ENCODE measurements around the gene SPG21.

The SPG21 gene

DNA sequence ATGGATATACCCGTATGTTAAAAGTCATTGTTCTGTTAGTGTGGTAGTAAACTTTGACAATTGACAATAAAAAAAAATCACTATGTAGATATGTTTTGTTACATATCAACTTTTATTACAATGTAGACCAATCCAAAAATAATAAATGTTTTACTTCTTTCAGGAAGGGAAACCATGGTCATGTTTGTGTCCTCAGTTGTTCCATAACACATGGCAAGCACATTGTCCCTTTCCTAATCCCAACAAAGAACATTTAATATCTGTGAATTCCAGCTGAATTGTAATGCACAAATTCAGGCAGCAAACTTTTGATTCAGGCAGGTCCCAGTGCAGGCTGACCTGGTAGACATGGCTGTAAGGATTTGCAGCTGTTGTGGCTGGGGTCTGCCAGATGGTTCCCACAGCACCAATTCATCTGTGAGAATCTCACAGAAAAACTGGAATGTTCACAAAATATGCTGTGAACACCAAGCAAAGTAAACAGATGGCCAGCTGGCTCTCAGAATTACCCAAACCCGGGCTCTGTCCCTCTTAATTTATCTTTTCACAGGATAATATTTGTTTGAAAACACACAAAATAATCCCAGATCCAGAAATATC lies 1.9 kb upstream of the SPG21 start:
- no peak for DNase-seq

GRCh38 chr15:64990168-64990470 lies 405 bp upstream of the SPG21 start:
- no peak for DNase-seq

- DNase-seq, result no peak
These were observed 2.6 kb downstream of the SPG21 start for GRCh38 chr15:64987136-64987535.

- no peak for DNase-seq
These were observed 4.2 kb downstream of the SPG21 start for GRCh38 chr15:64985366-64986033.

DNA sequence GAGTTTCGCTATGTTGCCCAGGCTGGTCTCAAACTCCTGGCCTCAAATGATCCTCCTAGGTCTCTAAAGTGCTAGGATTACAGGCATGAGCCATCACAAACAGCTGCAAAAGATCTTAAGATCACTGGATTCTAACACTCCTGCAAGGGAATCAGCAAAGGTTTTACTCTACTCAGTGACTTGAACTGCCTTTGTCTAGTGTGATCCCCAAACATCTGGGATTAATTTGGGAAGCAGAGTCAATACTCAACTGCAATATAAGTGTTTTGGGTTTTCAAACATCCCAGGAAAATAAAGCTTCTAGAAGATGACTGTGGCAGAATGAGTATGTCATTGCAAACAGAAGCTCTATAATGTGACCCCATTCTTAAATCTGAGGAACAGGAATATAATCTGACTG lies 7.2 kb downstream of the SPG21 start:
- no peak for DNase-seq

DNA sequence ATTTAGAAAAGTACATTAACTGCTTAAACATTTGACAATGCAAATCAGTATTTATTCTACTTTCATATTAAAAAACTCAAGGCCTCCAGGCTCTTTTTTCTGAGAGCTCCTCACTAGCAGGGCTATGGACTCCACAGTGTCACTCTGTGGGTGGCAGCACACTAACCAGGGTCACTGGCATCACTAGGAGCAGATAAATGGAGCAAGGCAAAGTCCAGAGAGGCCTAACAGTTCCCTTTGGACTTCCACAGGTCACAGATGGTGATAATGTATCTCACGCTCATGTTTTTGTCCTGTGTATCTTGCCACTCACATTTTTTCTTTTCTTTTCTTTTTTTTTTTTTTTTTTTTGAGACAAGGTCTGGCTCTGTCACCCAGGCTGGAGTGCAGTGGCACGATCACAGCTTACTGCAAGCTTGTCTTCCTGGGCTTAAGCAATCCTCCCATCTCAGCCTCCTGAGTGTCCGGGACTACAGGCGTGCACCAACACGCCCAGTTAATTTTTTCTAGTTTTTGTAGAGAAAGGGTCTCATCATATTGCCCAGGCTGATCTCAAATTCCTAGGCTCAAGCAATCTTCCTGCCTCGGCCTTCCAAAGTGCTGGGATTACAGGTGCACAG lies 7.8 kb downstream of the SPG21 start:
- DNase-seq, result no peak

- DNase-seq, result no peak
These were observed 10.4 kb downstream of the SPG21 start for GRCh38 chr15:64979252-64979710.

DNA sequence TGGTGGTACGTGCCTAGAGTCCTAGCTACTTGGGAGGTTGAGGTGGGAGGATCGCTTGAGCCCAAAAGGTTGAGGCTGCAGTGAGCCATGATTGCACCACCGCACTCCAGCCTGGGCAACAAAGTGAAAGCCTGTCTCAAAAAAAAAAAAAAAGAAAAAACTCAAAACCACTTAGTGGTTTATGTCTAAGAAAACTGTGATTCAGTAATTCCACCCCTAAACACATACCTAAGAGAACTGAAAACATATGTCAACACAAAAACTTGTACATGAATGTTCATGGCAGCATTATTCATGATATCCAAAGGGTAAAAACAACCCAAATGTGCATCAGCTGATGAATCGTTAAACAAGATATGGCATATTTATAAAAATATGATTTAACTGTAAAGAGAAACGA lies 14.3 kb downstream of the SPG21 start:
- no peak for DNase-seq

GRCh38 chr15:64970698-64971097 lies 19.0 kb downstream of the SPG21 start:
- DNase-seq, result no peak

DNA sequence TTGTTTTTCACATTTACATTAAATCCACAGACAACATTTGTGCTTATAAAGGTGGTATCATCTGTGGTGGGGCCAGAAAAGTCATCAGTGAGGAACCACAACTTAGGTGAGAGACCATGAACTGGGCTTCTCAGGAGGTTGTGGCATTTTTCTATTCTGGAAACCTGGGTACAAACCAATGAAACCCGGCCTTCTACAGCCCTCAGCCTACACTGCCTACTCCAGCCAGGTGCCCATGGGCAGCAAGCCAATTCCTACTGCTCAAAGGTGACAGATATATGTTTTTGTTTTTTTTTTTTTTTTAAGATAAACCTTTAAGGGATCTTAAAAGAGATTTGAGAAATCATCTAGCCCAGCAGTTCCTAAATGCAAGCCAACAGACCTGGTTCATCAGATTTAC lies 20.3 kb downstream of the SPG21 start:
- DNase-seq, result no peak

DNA sequence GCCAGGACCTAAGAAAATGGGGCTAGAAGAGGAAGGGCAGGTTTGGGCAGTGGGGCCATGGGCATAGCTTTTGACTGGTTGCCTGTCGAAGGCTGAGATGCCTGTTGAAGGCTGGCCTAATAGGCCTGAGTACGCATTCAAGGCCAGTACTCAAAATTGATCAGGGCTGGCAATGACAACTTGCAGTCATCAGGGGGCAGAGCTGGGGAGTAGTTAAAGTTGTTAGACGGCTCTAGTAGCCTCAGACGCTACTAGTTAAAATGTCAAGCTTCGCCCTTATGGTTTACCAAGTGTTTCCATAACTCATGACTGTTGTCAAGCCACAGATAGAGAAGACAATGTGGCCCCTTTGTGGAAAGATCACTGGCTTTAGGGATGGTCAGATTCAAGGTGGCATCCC lies 28.7 kb downstream of the SPG21 start:
- no peak for DNase-seq

GRCh38 chr15:64960153-64960552 lies 29.6 kb downstream of the SPG21 start:
- no peak for DNase-seq

- no peak for DNase-seq
These were observed 30.6 kb downstream of the SPG21 start for GRCh38 chr15:64959128-64959527.

GRCh38 chr15:64954395-64954794 lies 35.3 kb downstream of the SPG21 start:
- DNase-seq, result no peak

- no peak for DNase-seq
These were observed 37.8 kb downstream of the SPG21 start for GRCh38 chr15:64951777-64952418.

- no peak for DNase-seq
These were observed 38.8 kb downstream of the SPG21 start for GRCh38 chr15:64950888-64951287.

GRCh38 chr15:64949383-64950186 lies 40.1 kb downstream of the SPG21 start:
- no peak for DNase-seq

DNA sequence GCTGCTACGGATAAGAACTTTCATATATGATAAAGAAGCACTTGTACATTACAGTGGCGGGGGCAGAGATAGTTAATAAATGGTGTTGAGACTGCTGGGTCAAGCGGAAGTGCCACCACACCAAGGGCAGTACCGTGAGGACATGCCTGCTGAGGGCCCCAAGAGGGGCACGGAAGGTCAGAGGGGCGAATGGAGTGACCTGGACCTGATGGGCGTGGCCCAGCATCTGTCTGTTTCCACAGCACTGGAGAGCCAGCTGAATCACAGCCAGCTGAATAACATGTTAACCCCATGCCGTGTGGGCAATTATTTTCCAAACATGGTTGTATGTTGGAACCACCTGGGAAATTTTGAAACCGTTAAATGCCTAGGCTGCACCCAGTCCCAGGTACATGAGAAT lies 40.8 kb downstream of the SPG21 start:
- no peak for DNase-seq

GRCh38 chr15:64947211-64947610 lies 42.5 kb downstream of the SPG21 start:
- DNase-seq, result no peak

GRCh38 chr15:64944961-64945360 lies 44.8 kb downstream of the SPG21 start:
- no peak for DNase-seq

DNA sequence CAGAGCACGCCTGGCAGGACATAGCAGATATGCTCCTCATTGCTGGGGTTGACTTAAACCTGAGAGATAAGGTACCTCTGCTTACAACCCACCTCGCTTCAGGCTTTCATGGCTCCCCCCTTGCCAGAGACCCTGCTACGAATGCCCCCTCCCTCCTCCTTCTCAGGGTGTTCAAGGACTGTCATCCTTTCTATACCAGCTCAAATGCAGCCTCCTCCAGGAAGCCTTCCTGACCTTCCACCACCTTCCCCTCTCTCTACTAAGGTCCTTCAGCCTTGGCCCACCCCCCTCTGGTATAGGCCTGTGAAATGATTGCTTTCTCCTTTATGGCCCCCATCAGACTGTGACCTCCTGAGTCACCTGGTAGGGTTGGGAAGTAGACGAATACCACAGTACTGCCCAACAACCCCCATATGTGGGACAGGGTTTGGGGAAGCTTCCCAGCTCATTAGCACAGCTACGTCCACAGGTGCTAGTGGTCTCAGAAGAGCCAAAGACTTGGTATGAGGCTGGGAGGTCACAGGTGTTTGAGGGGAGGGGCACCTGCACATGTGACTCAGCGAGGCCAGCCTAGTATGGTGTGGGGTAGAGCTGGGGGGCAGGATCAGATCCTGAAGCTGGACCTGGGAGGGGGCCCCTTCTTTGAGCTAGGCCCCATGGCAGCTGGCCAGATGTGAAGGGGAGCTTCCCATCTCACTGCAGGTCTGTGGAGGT lies 46.0 kb downstream of the SPG21 start:
- no peak for DNase-seq

- DNase-seq, result no peak
These were observed 47.4 kb downstream of the SPG21 start for GRCh38 chr15:64942356-64942755.

DNA sequence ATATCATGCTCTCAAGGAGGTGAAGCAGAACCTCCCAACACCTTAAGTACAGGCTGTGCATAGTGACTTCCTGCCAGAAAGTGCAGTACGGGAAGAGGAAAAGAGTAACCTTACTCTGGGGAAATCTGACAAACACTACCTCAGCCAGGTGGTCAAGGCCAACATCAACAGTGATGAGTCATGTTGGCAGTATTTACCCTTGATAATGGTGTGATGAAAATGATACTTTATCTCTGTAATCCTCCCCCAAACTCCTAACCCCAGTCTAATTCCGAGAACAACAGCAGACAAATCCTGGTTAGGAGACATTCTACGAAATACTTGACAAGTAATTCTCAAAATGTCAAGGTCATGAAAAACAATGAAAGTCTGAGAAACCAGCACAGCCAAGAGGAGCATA lies 51.5 kb downstream of the SPG21 start:
- no peak for DNase-seq

Measured in activated gamma-delta T cell (primary cell).